Measurements from ENCODE around the gene IFI27L1.

Gene IFI27L1

DNA sequence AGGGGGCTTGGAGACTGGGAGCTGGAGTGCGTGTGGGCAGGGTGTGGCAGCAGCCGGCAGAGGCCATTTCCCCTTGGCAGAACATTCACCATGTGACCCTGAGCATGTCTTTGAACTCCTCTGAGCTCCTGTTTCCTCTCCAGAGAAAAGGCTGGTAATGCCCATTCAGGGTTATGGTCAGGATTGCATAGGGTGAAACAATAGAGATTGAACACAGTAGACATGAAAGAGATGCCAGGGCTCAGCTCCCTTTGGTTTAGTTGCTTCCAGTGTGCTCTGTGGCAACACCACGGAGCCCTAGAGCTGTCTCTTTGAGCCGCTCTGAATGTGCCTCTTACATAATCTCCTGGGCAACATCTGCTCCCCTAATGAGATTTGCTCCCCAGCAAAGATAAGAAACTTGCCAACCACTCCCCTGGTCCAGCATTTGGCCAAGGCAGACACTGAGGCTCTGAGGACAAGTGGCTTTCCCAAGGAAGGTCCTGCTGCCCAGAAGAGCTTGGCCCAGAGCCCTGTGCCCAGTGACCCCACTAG is 34.0 kb downstream of the IFI27L1 start:
- no peak for DNase-seq

DNA sequence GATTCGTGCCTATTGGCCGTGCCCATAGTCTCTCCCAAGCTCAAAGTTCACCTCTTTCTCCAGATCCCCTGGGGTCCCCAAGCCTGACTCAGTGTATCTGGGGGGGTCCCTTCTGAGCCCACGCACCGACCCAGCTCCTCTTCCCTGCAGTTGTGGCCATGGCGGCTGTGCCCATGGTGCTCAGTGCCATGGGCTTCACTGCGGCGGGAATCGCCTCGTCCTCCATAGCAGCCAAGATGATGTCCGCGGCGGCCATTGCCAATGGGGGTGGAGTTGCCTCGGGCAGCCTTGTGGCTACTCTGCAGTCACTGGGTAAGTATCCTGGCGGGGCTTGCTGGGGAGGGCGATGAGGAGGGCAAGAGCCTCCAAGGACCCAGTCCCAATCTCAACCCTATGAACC is 34.5 kb downstream of the IFI27L1 start:
- no peak for DNase-seq

GRCh38 chr14:94116701-94117100 is 35.6 kb downstream of the IFI27L1 start:
- no peak for DNase-seq

DNA sequence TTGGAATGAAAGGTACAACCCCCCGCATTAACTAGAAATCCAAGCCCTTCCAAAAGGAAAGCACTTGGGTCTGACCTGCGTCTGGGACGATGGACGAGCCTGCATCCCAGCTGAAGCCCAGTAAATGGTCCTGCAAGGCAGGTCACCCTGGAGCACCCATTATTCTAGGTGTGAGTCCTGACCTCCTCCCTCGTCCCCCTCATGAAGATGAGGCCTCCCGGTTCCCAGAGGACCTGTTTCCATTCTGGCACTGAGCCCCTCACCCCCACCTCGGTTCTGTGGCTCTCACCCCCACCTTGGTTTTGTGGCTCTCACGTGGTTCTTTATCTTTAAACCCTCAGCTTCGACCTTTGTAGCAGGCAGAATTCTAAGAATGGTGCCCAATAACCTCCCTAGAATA is 36.7 kb downstream of the IFI27L1 start:
- DNase-seq, result no peak

GRCh38 chr14:94119071-94119470 is 38.0 kb downstream of the IFI27L1 start:
- no peak for DNase-seq

DNA sequence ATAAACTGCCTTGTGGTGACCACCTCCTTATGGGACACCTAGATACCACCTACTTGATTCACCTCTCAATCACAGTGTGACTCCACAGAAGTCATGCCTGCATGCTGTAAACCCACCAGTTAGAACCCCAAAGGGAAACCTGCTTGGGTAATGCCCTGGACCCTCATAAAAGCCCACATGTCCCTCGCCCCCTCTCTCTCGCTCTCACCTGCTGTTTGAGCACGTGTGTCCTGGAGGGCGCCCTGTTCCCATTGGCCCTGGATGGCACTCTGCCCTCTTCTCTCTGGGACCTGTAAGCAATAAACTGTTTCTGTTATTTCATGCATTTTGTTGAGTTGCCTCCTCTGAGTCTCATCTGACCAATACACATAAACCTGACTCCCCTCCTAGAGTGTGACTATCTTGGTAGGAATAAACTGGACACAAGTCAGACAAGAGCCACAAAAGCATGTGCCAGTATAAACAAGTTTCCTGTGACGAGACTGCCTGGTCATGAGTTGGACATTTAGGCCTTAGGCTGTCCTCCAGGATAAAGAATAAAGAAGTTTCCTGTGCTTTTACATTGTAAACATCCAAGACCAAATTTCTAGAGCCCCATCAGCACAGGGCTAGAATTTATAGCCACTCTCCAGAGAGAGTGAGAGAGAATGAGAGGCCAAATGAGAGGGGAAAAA is 39.7 kb downstream of the IFI27L1 start:
- DNase-seq, result peak; percentile 30

- DNase-seq, result no peak
Observed at GRCh38 chr14:94121485-94121884, 40.4 kb downstream of the IFI27L1 start.

DNA sequence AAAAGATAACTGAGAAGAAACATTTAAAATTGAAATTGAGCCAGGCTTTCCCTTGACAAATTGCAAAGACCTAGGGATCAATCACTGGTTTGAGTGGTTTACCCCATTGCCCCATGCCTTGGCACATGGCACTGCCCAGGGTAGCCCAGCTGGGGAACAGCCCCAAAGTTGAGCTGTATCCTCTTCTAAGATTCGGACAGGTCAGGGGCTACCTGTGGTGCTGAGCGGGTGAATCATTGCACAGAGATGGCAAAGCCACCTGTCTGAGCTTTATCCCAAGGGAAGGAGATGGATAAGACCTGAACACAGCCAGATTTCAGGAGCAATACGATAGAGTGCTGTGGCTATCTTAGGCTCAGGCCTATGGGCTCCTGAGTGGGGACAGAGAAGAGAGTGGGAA is 41.3 kb downstream of the IFI27L1 start:
- DNase-seq, result no peak

GRCh38 chr14:94123296-94123695 is 42.2 kb downstream of the IFI27L1 start:
- no peak for DNase-seq

DNA sequence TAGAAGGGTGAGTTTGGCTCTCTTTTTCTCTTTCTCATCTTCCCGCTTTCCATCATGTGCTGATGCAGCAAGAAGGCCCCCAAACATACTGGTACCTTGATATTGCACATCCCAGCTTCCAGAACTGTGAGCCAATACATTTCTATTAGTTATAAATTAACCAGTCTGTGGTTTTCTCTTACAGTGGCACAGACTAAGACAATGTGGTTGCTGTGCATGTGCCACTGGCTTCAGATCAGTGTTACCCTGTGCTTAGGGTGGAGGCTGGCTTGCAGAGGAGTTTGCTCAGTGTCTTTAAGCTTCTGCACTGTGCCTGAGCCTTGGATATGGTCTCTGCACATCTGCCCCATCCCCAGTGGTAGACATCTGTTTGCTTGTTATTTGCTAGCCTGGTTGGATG is 42.8 kb downstream of the IFI27L1 start:
- DNase-seq, result no peak

DNA sequence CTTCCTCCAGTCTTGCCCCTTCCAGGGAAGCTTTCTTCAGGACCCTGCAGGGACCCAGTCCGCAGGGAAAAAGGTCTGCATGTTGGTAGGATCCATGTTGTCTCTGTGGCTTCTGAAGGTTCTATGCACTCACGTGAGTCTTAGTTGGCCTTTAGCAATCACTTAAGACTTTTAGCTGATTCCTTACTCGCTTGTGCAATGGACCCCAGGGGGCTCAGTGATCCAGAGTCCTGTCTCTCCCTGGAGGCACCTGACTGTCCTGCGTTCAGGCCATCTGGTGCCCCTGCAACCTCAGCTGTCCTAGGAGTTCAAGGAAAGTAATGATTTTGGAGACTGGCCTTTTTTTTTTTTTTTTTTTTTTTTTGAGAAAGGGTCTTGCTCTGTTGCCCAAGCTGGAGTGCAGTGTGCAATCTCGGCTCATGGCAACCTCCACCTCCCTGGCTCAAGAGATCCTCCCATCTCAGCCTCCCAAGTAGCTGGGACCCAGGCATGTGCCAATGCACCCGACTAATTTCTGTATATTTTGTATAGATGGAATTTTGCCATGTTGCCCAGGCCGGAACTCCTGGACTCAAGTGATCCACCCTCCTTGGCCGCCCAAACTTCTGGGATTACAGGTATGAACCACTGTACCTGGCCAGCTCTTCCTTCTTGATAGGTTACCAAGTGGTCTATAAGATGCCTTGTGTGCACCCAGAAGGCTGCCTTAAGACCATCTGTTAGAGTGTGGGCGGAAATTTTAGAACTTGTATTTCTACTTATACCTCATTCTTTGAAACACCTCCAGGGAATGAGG is 43.7 kb downstream of the IFI27L1 start:
- no peak for DNase-seq

- DNase-seq, result no peak
Observed at GRCh38 chr14:94125659-94126418, 44.7 kb downstream of the IFI27L1 start.

GRCh38 chr14:94126419-94126677 is 45.2 kb downstream of the IFI27L1 start:
- no peak for DNase-seq

- DNase-seq, result no peak
Observed at GRCh38 chr14:94126800-94127199, 45.7 kb downstream of the IFI27L1 start.

GRCh38 chr14:94127330-94127729 is 46.2 kb downstream of the IFI27L1 start:
- DNase-seq, result no peak

DNA sequence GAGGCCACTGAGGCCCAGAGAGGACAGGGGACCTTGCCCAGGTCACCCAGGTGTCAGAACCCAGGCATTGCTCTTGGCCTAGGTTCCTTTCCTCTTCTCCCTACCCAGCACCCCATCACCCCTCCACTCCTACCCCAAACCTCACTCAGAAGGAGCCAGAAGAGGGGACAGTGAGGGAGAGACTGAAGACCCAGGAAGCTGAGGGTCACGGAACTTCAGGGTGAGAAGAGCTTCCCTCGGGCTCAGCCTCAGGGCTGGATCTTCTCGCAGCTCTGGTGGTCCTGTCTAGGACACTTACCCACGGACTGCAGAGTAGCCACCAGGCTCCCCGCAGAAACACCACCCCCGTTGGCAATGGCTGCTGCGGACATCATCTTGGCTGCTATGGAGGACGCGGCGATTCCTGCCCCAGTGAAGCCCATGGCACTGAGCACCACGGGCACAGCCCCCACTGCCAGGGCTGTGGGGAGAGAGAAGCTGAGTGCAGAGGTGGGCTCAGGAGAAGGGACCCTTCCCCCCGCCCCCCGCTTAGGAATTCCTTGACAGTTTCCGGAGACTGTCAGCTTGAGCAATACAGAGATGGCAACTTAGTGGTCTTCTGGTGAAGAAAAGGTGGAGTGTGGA is 47.2 kb downstream of the IFI27L1 start:
- no peak for DNase-seq

DNA sequence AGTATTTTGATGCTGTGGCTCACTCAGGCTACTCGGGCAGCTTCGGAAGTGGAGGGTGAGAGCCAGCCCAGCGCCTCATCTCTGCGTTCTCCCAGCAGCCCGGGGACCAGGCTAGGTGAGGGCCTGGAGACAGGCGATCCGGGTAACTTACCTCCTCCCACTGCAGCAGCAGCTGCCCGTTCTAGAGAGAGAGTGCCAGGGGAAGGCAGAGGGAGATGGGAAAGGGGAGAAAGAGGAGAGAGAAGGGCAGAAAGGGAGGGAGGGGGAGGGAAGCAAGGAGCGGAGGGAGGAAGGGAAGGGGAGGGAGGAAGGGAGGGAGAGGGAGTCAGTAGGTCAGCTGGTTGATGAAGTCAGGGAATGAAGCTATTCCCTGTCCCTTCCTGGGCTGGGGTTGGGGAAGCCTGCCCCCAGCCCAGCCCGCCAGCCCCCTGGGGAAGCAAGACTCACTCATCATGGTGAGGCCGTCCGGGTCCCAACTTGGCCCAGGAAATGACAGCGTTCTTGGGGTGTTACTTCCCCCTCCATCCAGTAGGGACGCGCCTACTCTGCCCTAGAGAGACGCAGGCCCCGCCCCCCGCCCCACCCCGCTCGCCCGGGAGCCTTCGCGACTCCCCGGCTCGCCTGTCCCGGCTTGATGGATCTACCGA is 48.1 kb downstream of the IFI27L1 start, which contains the start of gene IFI27L2:
IFI27L2 (minus strand) TSS at position 494 of the 647 bp plus-strand sequence; CDS start at position 454, 40 bp downstream.
- DNase-seq, result peak; percentile 83

- DNase-seq, result peak; percentile 44
Observed at GRCh38 chr14:94129758-94130414, 48.8 kb downstream of the IFI27L1 start.

- DNase-seq, result peak; percentile 69
Observed at GRCh38 chr14:94132285-94132887, 51.3 kb downstream of the IFI27L1 start.

GRCh38 chr14:94135476-94135875 is 54.4 kb downstream of the IFI27L1 start:
- DNase-seq, result no peak

DNA sequence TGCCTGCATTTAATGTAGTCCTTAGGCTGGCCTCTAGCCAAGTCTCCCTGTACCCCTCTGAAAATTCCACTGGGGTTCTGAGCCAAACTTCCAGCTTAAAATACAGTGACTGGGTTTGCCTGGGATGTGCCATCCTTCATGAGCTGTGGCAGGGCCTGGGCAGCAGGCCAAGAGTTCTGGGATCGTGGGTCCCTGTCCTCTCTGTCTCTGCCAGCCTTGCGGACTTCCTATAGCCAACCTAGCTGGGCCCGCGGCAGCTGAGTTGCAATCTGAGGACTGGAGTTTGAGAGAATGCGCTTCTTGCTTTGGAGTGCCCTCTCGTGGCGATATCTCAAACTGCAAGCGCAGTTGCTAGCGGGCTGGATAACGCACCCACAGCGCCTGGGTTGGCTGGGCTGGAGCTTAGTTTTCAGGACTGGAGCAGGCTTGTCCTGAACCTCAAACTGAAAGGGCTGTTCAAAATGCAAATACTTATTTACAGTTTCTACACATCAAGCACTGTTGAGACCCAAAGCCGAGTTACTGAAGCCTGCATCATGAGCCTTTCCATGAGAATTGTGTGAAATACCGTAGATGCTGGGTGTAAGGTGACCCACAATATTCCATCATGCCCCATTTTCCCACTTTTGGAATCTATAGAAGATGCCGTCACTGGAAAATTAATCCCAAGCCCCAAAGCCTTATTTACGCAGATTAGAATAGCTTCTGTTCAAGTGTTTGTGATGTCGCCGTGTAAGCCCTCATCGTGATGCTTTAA is 55.6 kb downstream of the IFI27L1 start:
- peak; percentile 80 for DNase-seq

All from fibroblast of upper back skin (primary cell).